Measurements from ENCODE around the gene MAPT. TPM values are rescaled to one million over a fixed set of nuclear protein-coding genes. Genes with fewer than 3 reads are reported as not detected.

Gene MAPT
- total RNA-seq, 1 donor from 2014 or later = 0.28 TPM

DNA sequence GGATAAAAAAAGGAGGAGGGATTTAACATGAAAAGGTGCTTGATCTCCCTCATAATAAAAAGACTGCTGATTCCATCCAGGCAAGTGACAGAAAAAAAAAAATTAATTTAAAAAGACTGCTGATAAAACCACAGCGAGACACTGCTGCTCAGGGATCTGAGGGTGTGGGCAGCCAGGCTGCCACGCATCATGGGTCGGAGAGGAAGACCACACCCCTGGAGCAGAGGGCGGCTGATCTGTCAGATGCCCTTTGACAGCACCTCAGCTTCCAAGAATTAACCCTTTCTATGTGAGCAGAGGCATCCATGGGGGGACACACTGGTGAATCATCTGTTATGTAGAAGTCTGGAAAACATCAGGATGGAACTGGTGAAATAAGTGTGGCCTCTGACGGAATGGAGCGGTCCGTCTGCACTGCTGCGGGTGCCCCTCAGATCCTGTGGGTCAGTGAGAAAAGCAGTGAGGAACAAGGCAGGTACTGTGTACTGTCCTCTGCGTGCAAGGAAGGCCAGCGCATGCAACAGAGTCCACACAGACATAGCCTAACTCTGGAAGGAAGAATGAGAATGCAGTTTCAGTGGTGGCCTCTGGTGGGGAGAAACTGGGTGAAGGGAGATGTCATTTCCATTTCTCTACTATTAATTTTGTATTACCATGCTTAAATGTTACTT is 19.8 kb downstream of the MAPT start:
- H3K4me3 Mint-ChIP-seq (ENCODE audit: unreplicated experiment) = no peak overlapping the region
- no peaks in the 10 kb centered on the region for H3K9me3 Mint-ChIP-seq (ENCODE audit: unreplicated experiment)
- H3K36me3 Mint-ChIP-seq (ENCODE audit: low read depth, unreplicated experiment) = peaks cover 4% of the 10 kb centered on the region
- DNase-seq (ENCODE audit: low spot score) = no peak
- TF ChIP-seq, protein P1, sequence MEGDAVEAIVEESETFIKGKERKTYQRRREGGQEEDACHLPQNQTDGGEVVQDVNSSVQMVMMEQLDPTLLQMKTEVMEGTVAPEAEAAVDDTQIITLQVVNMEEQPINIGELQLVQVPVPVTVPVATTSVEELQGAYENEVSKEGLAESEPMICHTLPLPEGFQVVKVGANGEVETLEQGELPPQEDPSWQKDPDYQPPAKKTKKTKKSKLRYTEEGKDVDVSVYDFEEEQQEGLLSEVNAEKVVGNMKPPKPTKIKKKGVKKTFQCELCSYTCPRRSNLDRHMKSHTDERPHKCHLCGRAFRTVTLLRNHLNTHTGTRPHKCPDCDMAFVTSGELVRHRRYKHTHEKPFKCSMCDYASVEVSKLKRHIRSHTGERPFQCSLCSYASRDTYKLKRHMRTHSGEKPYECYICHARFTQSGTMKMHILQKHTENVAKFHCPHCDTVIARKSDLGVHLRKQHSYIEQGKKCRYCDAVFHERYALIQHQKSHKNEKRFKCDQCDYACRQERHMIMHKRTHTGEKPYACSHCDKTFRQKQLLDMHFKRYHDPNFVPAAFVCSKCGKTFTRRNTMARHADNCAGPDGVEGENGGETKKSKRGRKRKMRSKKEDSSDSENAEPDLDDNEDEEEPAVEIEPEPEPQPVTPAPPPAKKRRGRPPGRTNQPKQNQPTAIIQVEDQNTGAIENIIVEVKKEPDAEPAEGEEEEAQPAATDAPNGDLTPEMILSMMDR (IDR thresholded peaks at IDR 0.05; ENCODE audit: unreplicated experiment) = no peak
- H3K27ac Mint-ChIP-seq (ENCODE audit: unreplicated experiment) = no peak overlapping the region
- H3K4me1 Mint-ChIP-seq (ENCODE audit: unreplicated experiment) = no peaks in the 10 kb centered on the region
- peaks cover 7% of the 10 kb centered on the region for H3K27me3 Mint-ChIP-seq (ENCODE audit: unreplicated experiment)

DNA sequence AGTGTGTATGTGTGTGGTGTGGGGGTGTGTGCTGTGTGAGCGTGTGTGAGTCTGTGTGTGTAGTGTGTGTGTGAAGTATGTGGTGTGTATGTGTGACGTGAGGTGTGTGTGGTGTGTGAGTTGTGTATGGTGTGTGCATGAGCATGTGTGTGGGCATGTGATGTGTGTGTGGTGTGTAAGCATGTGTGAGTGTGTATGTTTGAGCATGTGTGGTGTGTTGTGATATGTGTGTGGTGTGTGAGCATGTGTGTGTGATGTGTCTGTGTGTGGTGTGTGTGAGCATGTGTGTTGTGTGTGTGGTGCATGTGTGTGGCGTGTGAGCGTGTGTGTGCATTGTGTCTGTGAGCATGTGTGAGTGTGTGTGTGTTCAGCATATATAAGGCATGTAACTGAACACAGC is 20.9 kb downstream of the MAPT start:
- peaks cover 7% of the 10 kb centered on the region for H3K27me3 Mint-ChIP-seq (ENCODE audit: unreplicated experiment)
- no peak for DNase-seq (ENCODE audit: low spot score)
- no peaks in the 10 kb centered on the region for H3K9me3 Mint-ChIP-seq (ENCODE audit: unreplicated experiment)
- H3K4me3 Mint-ChIP-seq (ENCODE audit: unreplicated experiment) = peak overlapping the region; percentile 21
- TF ChIP-seq, protein P1 (IDR thresholded peaks at IDR 0.05; ENCODE audit: unreplicated experiment) = no peak
- H3K4me1 Mint-ChIP-seq (ENCODE audit: unreplicated experiment) = no peaks in the 10 kb centered on the region
- H3K27ac Mint-ChIP-seq (ENCODE audit: unreplicated experiment) = no peak overlapping the region
- H3K36me3 Mint-ChIP-seq (ENCODE audit: low read depth, unreplicated experiment) = peaks cover 4% of the 10 kb centered on the region

DNA sequence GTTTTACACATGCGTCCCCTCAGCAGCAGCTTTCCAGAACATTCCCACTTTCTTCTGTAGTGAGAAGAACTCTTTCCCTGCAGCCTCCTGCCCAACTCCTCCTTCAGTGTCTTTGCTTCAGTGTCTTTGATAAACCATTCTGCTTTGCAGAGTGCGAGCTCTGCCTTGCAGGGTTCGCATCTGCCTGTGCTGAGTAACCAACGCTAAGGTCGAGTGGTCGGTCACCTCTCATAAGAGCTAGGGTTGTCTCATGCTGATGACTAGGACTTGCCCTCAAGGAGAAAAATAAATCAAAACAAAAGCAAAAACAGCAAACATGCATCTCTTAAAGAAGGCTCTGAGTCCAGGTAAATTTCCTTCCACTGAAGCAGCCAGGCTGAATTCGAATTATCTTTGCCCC is 22.7 kb downstream of the MAPT start:
- no peak overlapping the region for H3K27ac Mint-ChIP-seq (ENCODE audit: unreplicated experiment)
- no peak for DNase-seq (ENCODE audit: low spot score)
- TF ChIP-seq, protein P1 (IDR thresholded peaks at IDR 0.05; ENCODE audit: unreplicated experiment) = no peak
- peaks cover 3% of the 10 kb centered on the region for H3K36me3 Mint-ChIP-seq (ENCODE audit: low read depth, unreplicated experiment)
- no peak overlapping the region for H3K4me3 Mint-ChIP-seq (ENCODE audit: unreplicated experiment)
- H3K9me3 Mint-ChIP-seq (ENCODE audit: unreplicated experiment) = no peaks in the 10 kb centered on the region
- peaks cover 7% of the 10 kb centered on the region for H3K27me3 Mint-ChIP-seq (ENCODE audit: unreplicated experiment)
- H3K4me1 Mint-ChIP-seq (ENCODE audit: unreplicated experiment) = no peaks in the 10 kb centered on the region

DNA sequence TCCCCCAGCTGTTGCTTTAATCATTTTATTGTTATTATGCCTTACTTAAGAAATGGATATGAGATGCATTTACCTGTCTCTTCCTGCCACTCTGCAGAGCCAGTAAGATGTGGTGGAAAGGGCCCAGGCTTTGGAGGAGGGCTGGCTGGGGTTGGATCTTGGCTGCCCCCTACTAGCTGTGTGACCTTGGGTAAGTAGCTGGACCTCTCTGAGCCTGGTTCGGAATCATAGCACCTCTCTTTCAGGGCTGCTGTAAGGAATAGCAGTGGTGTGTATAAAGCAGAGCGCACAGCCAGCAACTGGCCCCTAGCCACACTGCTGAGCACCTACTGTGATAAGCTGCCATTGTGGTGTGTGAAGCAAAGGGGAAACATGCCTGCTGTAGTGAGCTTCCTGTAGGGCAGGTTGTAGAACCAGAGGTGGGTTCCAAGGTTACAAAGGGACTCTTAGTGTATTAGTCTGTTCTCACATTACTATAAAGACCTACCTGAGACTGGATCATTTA is 23.9 kb downstream of the MAPT start:
- Mint-ChIP-seq H3K9me3 (ENCODE audit: unreplicated experiment) (no peaks in the 10 kb centered on the region), H3K36me3 (ENCODE audit: low read depth, unreplicated experiment) (no peaks in the 10 kb centered on the region), H3K4me3 (ENCODE audit: unreplicated experiment) (no peak overlapping the region), H3K27ac (ENCODE audit: unreplicated experiment) (no peak overlapping the region), H3K4me1 (ENCODE audit: unreplicated experiment) (no peaks in the 10 kb centered on the region), H3K27me3 (ENCODE audit: unreplicated experiment) (peaks cover 6% of the 10 kb centered on the region)
- DNase-seq (ENCODE audit: low spot score) = no peak
- TF ChIP-seq, protein P1 (IDR thresholded peaks at IDR 0.05; ENCODE audit: unreplicated experiment) = no peak

DNA sequence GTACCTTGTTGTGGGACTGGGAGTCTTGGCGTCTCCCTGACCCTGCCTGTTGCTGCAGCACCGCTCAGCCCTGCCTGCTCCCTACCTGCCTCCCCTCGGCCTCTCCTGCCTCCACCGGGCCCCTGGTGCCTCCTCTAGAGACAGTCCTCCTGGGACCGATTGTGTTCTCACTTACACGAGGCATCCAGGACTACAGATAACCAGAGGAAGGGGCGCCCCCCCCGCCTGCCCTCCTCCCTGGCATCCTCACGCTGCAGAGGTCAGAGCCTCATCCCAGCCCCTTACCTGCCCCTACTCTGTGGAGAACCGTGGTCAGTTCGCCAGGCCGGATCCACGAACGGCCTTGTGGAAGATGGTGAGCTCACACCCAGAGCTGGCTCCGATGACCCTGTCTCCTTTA is 24.8 kb downstream of the MAPT start:
- Mint-ChIP-seq H3K27ac (ENCODE audit: unreplicated experiment) (no peak overlapping the region), H3K9me3 (ENCODE audit: unreplicated experiment) (no peaks in the 10 kb centered on the region), H3K27me3 (ENCODE audit: unreplicated experiment) (peaks cover 5% of the 10 kb centered on the region), H3K36me3 (ENCODE audit: low read depth, unreplicated experiment) (no peaks in the 10 kb centered on the region), H3K4me1 (ENCODE audit: unreplicated experiment) (no peaks in the 10 kb centered on the region), H3K4me3 (ENCODE audit: unreplicated experiment) (no peak overlapping the region)
- no peak for DNase-seq (ENCODE audit: low spot score)
- TF ChIP-seq, protein P1 (IDR thresholded peaks at IDR 0.05; ENCODE audit: unreplicated experiment) = no peak
